ENCODE measurements around the gene MAN1A2. TPM values are rescaled to one million over a fixed set of nuclear protein-coding genes. Genes with fewer than 3 reads are reported as not detected.

Gene MAN1A2
- total and polyA plus RNA-seq, 9 of the 15 experiments (the other 6 are each of a cell fraction or from before 2014, with no cell fraction given): 4.2 to 38.4 (median 18.7) TPM

DNA sequence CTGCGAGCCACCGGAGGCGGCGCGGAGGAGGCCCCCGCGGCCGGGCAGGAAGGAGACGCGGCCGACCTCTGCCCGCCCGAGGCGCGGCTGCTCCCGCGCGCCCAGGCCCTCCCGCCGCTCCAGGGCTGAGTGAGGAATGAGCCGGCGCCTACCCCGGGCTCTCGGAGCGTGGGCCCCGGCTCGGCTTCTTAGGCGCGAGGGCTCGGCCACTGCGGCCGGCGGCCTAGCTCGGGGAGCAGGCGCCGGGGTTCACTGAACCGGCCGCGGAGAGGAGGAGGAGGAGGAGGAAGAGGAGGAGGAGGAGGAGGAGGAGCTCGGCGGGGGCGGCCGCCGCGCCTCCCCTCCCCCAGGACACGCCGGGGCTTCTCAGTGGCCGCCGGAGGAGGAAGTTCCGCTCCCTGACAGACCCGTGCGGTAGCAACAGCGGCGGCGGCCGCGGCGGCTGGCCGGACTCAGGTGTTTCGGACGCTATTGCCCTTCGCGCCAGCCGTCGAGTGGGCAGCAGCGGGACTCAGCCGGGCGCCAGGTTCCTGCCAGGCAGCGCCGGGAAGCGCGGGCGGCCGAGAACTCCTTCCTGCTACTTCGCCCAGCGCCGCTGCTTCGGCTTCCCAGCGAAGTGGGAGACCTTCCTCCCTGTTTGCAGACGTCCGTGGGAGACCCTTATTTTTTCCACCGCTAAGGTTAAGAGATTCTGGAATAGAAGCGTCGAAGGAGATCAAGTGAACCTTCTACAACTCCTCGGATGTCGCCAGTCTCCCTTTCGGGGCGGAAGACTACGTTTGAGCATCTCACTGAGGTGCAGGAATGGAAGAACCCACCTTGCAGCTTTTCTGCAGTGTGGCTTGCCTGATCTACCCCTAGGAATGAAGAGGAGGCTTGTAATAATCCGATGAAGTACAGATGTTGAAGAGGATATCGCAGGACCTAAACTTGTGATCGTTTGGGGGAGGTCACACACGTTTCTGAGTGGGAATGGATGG lies at the start of gene MAN1A2 (continued):
- peak; percentile 85 for TF ChIP-seq ZNF395 (CRISPR knock-in tag; IDR thresholded peaks at IDR 0.05)
- TF ChIP-seq ZNF551 (CRISPR knock-in tag; IDR thresholded peaks at IDR 0.05): no peak
- TF ChIP-seq ZNF274 (IDR thresholded peaks at IDR 0.05; ENCODE audit: borderline replicate concordance, low read depth, low read length): no peak
- no peak for TF ChIP-seq HLTF (IDR thresholded peaks at IDR 0.05)
- 0 out of 2 replicates have a peak, but pooled peaks have one; percentile 11 for TF ChIP-seq ZNF668 (CRISPR knock-in tag; IDR thresholded peaks at IDR 0.05)
- peak; percentile 44; the same call in 1 of the 2 replicates for TF ChIP-seq ARID1B (IDR thresholded peaks at IDR 0.05)
- TF ChIP-seq FOXK1 (CRISPR knock-in tag; IDR thresholded peaks at IDR 0.05; ENCODE audit: borderline replicate concordance): 0 out of 2 replicates have a peak, but pooled peaks have one; percentile 21
- TF ChIP-seq ZNF41 (CRISPR knock-in tag; conservative IDR thresholded peaks at IDR 0.05): no peak
- peak; percentile 34 for TF ChIP-seq PRDM10 (IDR thresholded peaks at IDR 0.05; ENCODE audit: partially characterized antibody)
- TF ChIP-seq, protein P1, sequence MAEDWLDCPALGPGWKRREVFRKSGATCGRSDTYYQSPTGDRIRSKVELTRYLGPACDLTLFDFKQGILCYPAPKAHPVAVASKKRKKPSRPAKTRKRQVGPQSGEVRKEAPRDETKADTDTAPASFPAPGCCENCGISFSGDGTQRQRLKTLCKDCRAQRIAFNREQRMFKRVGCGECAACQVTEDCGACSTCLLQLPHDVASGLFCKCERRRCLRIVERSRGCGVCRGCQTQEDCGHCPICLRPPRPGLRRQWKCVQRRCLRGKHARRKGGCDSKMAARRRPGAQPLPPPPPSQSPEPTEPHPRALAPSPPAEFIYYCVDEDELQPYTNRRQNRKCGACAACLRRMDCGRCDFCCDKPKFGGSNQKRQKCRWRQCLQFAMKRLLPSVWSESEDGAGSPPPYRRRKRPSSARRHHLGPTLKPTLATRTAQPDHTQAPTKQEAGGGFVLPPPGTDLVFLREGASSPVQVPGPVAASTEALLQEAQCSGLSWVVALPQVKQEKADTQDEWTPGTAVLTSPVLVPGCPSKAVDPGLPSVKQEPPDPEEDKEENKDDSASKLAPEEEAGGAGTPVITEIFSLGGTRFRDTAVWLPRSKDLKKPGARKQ (CRISPR knock-in tag; IDR thresholded peaks at IDR 0.05): no peak
- TF ChIP-seq, protein P2, sequence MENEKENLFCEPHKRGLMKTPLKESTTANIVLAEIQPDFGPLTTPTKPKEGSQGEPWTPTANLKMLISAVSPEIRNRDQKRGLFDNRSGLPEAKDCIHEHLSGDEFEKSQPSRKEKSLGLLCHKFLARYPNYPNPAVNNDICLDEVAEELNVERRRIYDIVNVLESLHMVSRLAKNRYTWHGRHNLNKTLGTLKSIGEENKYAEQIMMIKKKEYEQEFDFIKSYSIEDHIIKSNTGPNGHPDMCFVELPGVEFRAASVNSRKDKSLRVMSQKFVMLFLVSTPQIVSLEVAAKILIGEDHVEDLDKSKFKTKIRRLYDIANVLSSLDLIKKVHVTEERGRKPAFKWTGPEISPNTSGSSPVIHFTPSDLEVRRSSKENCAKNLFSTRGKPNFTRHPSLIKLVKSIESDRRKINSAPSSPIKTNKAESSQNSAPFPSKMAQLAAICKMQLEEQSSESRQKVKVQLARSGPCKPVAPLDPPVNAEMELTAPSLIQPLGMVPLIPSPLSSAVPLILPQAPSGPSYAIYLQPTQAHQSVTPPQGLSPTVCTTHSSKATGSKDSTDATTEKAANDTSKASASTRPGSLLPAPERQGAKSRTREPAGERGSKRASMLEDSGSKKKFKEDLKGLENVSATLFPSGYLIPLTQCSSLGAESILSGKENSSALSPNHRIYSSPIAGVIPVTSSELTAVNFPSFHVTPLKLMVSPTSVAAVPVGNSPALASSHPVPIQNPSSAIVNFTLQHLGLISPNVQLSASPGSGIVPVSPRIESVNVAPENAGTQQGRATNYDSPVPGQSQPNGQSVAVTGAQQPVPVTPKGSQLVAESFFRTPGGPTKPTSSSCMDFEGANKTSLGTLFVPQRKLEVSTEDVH (IDR thresholded peaks at IDR 0.05; ENCODE audit: low read depth, partially characterized antibody): no peak
- peak; percentile 54; the same call in 1 of the 2 replicates for TF ChIP-seq ZEB2 (IDR thresholded peaks at IDR 0.05)
- no peak for TF ChIP-seq ELK3 (CRISPR knock-in tag; IDR thresholded peaks at IDR 0.05)
- TF ChIP-seq LCOR (CRISPR knock-in tag; IDR thresholded peaks at IDR 0.05): peak; percentile 43; the same call in 1 of the 2 replicates
- TF ChIP-seq SMARCC2 (IDR thresholded peaks at IDR 0.05; ENCODE audit: low read depth): no peak
- TF ChIP-seq ZBED1 (IDR thresholded peaks at IDR 0.05): 0 out of 2 replicates have a peak, but pooled peaks have one; percentile 52

Measured in K562 (cell line).